Hematopoietic multipotent progenitor cell treated with erythropoietin and hydrocortisone succinate and interleukin-3 and kit ligand, for 6 days (in vitro differentiated cells): Measurements from ENCODE around the gene PIN1.

Experiments used
- DNase-seq: peaks from one replicate; pipeline ENCODE4 v3.0.0-alpha.2; 2015

The PIN1 gene

DNA sequence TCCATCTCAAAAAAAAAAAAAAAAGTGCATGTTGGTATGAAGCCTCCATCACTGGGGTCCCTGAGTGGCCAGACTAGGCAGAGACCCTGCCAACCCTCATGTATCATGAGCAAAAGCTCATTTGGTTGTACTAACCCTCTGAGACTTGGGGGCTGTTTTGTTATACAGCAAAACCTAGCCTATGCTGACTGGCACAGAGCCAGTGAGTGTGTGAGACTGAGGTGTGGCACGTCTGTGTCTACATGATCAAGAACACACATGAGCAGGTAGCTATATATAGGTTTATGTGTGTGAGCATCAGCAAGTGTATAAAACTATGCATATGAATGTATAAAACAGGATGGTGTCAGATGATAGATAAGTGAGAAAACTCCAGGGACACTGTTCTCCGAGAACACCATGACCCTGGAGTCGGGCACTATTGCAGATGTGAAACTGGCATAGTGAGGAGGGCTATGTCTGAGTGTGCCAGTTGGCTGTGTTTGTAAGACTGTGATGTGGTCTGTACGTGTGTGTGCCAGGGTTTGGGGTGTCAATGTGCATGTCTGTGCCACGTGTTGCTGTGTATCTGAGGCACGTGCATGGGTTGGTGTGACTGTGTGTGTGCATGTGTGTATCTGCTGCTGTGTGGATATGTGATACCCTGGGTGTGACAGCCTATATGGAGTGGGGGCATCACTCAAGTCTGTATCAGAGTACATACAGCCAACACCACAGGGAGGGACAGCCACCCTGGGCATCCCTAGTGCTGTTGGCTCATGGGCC is 56.7 kb downstream of the PIN1 start:
- DNase-seq = no peak
